Stimulated activated naive CD4-positive, alpha-beta T cell treated with Interleukin-2 at 50 U/mL for 16 hours (primary cell): Measurements from ENCODE around the gene BICRA.

Source experiments
- DNase-seq: peaks from one replicate; lab custom pipeline; 2025; lab: John Stamatoyannopoulos, UW

Gene BICRA

DNA sequence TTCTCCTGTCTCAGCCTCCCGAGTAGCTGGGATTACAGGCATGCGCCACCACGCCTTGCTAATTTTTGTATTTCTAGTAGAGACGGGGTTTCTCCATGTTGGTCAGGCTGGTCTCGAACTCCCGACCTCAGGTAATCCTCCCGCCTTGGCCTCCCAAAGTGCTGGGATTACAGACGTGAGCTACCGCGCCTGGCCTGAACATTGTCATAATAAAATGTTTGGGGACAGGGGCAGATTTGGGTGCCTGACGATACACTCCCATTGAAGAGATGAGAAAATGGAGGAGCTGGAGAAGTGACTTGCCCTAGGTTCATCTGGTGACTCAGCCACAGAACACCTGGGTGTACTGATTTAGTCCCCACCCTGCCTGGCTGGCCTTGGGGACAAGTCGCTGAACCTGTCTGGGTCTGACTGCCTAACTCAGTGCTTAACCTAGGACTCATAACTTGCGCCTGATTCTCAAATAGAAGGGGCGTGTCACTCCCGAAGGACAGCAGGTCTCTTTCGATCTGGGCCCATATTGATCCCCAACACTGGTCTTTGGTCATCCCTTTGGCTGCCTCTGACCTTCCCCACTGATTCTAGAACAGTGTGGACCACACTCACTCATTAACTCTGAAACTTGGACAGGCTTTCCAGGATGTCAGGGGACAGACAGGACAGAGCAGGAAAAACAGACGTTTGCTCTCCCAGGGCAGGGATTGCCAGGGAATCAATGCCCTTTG is 7.6 kb upstream of the BICRA start:
- DNase-seq: no peak

DNA sequence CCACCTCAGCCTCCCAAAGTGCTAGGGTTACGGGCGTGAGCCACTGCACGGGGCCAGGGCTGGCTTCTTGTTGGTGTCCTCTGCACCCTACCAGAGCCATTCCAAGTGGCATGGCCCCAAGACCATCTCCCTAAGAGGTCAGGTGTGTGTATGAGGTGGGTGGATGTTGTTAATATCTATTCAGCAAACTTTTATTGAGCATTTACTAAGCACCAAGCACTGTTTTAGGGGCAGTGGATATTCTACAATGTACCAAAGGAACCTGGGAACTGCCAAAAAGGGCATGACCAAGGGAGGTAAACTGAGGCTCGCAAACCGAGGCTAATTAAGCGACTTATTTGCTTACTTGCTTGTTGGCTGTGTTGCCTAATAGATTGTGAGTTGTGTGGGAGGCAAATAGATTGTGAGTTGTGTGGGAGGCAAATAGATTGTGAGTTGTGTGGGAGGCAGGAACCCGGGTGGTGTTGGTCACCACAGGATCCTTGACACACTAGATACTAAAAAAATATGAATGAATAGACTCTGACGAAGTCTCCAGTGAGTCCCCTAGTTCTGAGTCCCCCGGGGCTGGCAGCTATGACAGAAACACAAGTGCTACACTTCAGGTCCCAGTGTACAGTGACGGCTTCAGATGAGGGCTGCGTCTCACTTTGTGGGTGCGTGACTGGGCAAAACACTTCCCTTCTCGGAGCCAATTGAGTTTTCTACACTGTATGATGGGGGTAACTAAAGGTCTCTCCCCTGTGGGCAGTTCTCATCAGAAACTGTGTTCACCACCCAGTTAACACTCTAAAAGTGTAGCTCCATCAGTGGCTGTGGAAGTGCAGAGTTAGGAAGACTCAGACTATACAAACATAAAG is 5.0 kb upstream of the BICRA start:
- DNase-seq: peak; percentile 3

DNA sequence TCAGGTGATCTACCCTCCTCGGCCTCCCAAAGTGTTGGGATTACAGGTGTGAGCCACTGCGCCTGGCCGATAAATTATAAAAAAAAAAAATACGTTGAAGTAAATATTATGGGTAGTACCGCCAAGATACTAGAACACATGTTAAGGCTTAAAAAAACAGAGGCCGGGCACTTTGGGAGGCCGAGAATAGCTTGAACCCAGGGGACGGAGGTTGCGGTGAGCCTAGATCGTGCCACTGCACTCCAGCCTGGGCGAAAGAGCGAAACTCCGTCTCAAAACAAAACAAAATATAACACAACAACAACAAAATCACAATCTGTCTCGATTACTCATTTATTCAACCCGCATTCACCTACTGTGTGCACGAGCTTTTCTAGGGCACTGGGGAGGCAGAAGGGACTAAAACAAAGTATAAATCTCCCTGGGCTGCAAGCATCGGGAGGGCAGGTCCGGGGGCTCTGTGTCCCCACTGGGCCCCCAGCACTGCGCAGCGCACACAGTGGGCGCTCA is 1.3 kb upstream of the BICRA start:
- no peak for DNase-seq

DNA sequence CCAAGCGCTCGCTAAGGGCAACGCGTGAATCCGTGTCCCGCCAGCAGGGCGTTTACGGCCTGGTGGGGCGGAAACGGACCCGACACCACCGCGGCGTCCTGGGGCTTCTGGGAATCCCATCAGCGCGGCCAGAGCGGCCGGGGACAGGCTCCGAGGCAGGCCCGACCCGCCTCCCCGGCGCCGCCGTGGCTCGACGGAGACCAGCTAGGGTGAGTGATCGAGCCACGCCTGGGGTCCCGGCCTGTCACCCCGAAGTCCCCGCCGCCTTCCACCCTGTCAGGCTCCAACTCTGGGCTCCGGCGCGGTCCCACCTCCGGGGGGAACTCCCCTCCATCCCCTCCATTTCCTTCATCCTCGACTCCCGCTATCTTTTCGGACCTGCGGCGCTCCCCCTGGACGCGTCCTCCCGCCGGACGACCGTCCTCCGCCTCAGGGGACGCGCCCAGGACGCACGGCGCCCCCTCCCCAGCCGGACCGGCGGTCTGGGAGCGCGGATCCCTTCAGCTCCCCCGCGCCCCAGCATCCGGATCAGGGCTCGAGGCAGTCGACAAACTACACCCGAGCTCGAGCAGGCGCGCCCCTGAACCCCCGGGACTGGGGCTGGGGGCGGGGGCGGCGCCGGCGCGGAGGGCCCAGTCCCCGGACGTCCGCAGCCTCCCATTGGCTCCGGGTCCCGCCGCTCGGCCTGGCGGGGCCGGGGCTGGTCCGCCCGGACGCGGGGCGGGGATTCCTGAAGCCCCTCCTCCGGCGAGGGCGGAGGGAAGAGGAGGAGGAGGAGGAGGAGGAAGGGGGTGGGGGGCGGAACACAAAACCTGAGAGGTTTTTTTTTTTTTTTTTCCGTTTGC is 638 bp upstream of the BICRA start:
- peak; percentile 89 for DNase-seq

DNA sequence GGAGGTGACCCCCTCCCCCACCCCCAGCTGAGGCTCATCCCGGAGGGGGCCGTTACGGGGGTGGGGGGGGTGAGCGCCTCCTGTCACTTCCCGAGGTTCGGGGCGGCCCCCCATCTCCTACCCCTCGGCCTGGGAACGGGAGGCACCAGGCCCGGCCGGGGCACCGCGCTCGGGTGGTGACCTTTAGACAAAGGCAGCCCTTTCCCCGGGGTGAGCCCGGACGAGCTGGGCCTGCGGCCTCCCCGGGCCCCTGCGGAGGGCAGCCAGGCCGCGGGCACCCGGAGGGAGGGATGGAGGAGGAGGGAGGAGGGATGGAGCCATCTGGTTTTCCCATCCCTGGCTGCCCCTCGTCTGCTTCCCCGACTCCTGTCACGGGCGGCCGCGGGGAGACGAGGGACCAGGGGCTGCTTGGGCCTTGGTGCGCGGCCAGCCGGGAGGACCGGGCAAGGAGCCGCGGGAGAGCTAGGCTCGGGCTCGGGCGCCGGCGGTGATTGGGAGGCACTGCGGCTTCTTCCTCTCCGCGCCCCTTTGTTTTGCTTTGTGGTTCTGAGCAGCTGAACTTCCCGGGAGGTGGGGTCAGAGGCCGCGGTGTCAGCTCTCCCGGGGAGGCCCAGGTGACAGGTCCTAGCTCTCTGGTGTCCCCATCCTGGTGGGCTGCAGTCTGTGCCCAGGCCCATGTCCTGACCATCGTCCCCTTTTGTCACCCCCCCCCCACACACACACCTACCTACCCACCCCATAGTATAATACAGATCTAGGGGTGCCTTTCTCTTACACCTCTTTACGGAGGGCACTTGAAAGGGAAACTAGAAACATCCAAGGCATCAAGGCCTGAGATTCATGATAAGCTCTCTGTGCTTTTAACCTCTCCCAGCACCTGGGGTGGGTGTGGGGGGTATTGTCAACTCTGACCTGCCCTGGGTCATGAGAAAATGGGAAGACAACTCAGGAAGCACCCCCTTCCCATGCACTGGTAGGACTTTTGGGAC is 1.3 kb downstream of the BICRA start:
- peak; percentile 27 for DNase-seq

DNA sequence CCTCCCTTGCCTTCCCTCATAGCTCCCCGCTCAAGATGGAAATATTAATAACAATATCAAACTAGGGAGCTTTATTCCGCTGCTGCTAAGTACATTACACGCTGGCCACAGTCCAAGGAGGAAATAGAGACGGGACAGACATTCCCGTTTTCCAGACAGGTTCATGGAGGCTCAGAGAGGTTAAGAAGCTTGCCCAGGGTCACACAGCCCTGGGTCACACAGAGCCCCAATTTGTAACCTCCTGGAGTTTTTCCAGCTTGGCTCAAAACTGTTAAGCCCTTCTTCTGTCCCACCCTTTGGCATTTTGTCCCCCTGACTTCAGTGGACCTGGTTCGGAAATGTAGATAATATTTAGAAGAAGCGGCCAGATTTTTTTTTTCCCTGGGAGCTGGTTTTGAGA is 2.0 kb downstream of the BICRA start:
- DNase-seq: no peak

DNA sequence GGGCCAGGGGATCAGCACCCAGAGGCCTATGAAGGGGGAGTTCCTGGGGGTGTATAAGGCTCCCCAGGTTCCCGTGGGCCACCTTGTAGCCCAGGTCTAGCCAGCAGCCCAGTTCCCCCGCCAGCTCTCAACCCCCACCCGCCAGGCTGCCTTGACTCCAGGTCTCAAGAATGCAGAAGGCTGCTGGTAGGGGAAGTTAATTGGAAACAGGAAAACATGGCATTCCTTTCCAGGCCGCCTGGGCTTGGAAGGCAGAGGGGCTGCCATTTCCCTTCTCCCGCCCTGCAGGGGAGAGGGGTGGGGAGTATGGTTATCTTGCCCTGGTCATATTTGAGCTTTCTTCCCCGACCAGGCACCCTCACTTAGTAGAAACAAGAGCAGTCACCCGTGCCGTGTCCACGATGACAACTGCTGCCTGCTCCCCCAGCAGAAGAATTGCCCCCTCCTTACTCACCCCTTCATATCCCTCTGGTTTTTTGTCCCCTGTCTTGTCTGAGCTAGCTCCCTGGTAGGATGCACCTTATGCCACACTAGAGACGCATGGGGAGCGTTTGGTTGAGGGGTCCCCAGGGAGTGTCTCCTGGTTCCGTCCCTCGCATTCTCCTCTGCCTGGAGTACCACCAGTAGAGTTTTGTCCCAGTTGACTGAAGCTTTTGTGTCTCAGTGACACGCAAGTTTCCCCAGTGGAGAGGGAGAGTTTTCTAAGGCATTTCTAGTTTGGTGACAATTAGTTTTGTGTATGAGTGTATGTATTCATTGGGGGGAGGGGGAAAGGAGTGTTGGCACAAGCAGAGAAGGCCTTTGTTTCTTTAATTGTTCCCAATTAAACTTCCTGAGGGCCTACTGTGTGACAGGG is 4.5 kb downstream of the BICRA start:
- no peak for DNase-seq

DNA sequence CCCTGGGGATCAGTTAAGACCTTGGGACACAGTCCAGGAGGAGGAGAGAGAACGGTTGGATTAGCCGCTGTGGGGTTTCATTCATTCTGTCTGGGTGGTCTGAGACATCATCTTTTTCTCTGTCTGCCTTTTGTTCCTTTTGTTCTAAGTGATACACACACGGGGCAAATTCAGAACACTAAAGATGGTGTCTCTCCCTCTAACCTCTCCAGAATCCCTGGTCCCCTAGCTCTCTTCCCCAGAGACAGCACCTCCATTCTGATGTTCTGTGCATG is 5.0 kb downstream of the BICRA start:
- DNase-seq: no peak

DNA sequence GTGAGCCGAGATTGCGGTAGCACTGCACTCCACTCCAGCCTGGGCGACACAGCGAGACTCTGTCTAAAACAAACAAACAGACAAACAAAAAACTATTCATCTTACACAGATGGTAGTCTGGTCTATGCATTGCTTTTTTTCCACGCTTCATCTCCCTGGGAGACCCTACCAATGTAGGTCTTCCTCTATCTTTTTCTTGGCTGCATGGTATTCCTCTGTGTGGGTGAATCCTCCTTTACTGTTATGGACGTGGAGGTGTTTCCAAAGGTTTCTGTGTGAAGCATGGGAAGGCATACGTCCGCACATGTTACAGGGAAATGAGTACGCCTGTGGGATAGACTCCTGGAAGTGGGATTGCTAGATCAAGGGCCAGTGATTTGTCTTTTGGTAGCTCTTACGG is 5.6 kb downstream of the BICRA start:
- no peak for DNase-seq

DNA sequence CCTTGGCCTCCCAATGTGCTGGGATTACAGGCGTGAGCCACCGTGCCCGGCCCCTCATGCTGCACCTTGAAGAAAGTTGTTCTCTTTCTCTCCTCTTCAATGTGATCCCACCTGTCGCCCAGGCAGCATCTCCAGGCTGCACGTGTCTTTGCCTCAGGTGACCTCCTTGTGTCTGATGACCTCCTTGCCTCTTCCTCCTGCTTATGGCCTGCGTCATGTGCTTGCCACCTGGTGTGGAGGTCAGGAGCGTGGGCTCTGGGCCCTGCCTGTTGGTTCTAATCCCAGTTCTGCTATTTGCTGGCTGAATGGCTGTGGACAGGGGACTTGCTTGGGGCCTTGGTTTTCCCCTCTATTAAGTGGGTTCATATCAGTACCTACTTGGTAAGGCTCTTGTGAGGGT is 6.3 kb downstream of the BICRA start:
- DNase-seq: no peak

DNA sequence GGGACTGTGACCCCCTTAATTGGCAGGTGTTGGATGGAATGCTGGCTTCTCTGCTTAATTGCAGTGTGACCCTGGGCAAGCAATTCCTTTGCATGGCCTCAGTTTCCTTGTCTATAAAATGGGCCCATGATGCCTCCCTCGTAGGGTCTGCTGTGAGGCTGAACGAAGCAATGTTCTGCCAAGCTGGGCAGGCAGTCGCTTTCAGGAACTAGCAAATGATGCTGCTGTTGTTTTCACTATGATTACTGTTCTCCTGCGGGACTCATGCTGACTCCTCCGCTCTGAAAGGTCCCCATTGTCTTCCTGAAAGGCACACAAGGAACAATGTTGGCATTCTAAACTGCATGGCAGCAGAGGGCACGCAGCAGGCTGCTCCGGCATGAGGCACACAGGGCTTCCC is 6.8 kb downstream of the BICRA start:
- no peak for DNase-seq

DNA sequence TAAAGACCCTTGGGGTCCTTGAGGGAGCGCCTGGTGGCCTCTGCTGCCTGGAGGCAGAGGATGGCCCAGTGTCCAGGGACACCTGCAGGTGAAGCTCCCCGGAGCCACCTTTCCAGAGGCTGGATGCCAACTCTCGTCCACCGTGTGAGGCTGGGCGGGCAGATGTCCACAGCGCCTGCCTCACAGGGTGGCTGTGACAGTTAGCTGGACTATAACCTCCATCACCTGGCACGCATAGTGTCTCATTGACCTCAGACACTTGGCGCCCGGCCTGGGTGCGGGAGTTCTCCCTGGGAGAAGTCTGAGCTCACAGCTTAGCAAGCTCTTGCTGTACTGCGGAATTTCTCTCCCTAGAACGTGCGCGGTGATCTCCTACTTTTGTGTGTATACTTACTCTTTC is 9.8 kb downstream of the BICRA start:
- DNase-seq: no peak

DNA sequence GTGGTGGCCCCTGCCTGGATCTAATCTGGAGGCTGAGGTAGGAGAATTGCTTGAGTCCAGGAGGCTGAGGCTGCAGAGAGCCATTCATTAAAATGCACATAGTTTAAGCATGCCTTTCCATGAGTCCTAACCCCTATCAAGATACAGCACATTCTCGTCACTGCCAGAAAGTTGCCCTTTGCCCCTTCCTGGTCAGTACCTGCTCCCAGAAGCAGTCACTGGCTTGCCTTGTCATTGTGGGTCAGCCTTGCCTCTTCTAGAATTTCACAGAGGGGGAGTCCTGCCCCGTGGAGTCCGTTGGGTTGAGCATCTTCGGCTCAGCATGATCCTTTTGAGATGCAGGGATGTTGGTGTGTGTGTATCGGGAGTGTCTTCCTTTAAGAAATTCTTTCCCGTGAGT is 10.8 kb downstream of the BICRA start:
- DNase-seq: no peak

DNA sequence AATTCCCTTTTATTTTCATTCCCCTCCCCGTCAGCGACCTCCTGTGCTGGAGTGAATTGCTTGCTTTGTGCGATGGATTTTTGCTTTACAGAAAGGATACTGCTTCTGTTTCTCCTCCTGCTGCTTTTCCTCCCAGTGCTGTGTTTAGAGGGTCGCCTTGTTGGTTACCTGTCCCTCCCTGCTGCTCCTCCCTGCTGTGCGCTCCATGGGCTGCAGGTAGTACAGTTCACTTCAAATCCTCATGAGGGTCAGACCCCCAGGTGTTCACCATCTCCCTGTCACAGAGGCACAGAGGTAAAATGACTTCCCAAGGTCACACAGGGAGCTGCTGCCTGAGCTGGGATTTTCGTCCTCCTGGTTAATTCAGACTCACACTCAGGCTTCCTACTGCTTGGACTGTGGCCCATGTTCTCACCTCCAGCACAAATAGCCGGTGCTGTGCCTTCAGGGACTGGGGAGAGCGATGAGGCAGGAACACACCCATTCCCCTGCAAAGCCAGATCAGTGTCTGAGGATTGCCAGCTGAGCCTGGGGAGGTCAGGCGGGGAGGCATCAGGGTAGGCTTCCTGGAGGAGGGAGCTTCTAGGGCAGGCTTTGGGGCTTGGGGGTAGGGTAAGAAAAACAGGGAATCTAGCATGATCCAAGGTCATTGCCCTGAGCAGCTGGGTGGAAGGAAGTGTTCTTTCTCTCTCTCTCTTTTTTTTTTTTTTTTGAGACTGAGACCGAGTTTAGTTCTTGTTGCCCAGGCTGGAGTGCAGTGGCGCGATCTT is 14.4 kb downstream of the BICRA start:
- DNase-seq: no peak

DNA sequence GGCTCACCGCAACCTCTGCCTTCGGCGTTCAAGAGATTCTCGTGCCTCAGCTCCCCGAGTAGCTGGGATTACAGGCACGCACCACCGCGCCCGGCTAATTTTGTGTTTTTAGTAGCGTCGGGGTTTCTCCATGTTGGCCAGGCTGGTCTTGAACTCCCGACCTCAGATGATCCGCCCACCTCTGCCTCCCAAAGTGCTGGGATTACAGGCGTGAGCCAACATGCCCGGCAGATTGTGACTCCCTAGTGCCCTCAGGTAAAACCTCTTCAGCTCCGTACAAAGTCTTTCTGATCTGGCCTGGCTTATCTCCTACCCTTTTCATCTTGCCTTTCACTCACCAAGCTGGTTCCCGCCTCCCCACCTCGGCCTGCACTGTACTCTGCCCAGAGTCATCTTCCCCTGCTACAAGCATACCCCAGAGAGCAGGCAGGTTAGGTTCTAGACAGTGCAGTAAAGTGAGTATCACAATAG is 15.0 kb downstream of the BICRA start:
- DNase-seq: no peak

DNA sequence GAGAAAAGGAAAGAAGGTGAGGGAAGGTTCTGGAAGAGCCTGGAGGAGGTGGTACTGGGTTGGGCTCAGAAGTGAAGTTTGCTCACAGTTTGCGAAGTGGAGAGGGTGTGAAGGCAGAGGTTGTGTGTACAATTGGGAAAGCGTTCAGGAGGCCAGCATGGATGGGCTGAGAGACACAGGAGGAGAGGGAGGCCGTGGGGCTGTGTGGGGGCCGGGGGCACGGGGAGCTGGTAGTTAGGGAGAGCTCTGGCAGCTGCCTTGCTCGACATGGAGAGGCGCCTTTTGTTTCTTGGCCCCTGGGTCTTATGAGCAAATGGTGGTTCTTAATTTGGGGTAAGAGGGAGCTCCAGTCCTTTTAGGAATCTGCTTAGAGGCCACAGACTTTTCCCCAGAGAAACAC is 16.7 kb downstream of the BICRA start:
- DNase-seq: no peak

DNA sequence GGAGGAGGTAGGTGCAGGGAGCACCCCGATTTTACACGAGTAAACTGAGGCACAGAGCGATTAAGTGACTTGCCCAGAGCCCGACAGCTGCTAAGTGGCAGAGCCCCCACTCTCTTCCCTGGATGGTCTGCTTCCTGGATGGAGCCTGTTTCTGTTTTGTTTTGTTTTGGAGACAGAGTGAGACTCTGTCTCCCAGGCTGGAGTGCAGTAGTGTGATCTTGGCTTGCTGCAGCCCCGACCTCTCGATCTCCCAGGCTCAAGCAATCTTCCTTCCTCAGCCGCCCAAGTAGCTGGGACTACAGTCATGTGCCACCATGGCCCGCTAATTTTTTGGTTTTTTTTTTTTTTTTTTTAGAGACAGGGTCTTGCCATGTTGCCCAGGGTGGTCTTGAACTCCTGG is 17.3 kb downstream of the BICRA start:
- DNase-seq: no peak

DNA sequence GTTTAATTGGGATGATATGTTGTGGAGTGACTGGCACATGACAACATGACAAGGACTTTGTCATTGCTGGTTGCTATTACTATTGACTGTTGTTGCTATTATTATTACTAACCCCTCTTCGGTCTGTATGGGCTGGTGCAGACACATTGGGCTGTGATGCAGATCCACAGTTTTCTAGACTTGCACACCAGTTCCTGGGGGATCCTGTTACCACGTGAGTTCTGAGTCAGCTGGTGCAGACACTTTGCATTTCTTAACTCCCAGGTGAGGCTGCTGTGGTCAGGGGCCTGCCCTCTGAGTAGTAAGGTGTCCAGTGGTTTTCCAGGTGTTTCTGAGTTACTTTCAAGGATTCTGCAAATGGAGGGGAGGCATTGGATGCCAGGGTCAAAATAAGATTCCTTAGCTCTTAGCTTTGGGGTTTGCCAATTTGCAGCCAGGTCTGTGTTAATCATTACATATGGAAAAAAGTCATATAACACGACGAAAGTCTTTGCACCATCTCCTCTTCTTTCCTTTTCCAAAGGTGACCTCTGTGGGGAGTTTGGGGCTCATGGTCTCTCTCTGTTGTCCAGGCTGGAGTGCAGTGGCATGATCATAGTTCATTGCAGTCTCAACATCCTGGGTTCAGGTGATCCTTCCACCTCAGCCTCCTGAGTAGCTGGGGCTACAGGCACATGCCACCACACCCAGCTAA is 19.3 kb downstream of the BICRA start:
- DNase-seq: no peak

DNA sequence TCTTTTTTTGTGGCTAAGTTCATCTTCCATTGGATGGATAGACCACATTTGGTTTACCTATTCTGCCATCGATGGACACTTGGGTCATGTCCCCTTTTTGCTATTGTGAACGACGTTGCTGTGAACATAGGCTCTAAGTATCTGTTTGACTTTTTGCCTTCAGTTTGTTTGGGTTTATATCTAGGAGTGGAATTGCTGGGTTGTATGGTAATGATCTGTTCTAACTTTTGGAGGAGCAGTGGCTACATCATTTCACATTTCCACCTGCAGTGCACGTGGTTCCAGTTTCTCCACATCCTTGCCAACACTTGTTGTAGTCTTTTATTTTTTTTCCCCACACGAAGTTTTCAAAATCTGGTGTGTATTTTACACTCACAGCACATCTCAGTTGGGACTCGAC is 21.7 kb downstream of the BICRA start:
- no peak for DNase-seq
